Activated CD8-positive, alpha-beta memory T cell treated with anti-CD3 and anti-CD28 coated beads, Interleukin-2, amount 50 U/mL, for 1 hour (primary cell): Measurements from ENCODE around the gene LIME1.

Experiments used
- DNase-seq: peaks from one replicate; pipeline ENCODE4 v3.0.0-alpha.2; 2020; ENCODE audit errors: extremely low read depth

LIME1 gene

DNA sequence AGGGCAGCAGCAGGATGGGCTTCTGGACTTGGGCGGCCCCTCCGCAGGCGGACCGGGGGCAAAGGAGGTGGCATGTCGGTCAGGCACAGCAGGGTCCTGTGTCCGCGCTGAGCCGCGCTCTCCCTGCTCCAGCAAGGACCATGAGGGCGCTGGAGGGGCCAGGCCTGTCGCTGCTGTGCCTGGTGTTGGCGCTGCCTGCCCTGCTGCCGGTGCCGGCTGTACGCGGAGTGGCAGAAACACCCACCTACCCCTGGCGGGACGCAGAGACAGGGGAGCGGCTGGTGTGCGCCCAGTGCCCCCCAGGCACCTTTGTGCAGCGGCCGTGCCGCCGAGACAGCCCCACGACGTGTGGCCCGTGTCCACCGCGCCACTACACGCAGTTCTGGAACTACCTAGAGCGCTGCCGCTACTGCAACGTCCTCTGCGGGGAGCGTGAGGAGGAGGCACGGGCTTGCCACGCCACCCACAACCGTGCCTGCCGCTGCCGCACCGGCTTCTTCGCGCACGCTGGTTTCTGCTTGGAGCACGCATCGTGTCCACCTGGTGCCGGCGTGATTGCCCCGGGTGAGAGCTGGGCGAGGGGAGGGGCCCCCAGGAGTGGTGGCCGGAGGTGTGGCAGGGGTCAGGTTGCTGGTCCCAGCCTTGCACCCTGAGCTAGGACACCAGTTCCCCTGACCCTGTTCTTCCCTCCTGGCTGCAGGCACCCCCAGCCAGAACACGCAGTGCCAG lies 39.7 kb upstream of the LIME1 start, which contains the start of gene TNFRSF6B:
Gene TNFRSF6B (plus strand): TSS at position 25 of the 729 bp plus-strand sequence. CDS start 116 bp downstream, at position 141.
- no peak for DNase-seq

GRCh38 chr20:63697357-63697867 lies 39.1 kb upstream of the LIME1 start:
- no peak for DNase-seq

DNA sequence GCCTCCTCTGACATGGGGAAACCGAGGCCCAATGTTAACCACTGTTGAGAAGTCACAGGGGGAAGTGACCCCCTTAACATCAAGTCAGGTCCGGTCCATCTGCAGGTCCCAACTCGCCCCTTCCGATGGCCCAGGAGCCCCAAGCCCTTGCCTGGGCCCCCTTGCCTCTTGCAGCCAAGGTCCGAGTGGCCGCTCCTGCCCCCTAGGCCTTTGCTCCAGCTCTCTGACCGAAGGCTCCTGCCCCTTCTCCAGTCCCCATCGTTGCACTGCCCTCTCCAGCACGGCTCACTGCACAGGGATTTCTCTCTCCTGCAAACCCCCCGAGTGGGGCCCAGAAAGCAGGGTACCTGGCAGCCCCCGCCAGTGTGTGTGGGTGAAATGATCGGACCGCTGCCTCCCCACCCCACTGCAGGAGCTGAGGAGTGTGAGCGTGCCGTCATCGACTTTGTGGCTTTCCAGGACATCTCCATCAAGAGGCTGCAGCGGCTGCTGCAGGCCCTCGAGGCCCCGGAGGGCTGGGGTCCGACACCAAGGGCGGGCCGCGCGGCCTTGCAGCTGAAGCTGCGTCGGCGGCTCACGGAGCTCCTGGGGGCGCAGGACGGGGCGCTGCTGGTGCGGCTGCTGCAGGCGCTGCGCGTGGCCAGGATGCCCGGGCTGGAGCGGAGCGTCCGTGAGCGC lies 38.5 kb upstream of the LIME1 start:
- no peak for DNase-seq

DNA sequence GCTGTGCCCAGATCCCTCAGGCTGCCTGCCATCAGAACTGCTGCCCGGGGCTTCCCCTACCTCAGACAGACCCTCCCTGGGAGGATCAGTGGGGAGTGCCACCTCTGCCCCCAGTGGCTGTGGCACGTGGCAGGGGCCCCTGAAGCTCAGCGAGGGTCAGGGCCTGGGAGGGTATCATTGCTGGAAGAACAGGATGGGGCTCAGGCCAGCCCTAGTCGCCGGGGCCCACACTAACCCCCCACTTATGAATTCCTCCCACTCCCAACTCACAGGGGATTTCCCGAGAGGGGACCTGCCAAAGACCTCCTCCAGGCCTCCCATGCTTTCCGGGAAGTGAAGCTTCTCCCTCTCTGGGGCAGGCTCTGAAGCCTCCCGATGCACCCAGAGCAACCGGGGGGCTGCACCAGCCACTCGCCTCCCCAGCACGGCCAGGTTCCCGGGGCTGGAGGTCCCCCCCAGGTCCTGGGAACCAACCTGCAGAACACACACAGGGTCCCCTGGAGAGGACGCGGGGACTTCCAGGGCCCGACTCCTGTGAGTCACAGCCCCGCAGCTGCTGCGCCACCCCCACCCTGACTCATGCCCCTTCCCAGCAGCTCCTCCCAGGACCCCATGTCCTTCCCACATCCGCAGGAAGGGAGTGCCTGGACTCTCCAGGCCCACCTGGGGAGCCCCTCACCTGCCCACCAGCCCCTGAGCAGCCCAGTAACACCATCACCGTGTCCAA lies 37.6 kb upstream of the LIME1 start:
- DNase-seq, result no peak

- DNase-seq, result no peak
Observed at GRCh38 chr20:63699466-63700198, 36.8 kb upstream of the LIME1 start.

DNA sequence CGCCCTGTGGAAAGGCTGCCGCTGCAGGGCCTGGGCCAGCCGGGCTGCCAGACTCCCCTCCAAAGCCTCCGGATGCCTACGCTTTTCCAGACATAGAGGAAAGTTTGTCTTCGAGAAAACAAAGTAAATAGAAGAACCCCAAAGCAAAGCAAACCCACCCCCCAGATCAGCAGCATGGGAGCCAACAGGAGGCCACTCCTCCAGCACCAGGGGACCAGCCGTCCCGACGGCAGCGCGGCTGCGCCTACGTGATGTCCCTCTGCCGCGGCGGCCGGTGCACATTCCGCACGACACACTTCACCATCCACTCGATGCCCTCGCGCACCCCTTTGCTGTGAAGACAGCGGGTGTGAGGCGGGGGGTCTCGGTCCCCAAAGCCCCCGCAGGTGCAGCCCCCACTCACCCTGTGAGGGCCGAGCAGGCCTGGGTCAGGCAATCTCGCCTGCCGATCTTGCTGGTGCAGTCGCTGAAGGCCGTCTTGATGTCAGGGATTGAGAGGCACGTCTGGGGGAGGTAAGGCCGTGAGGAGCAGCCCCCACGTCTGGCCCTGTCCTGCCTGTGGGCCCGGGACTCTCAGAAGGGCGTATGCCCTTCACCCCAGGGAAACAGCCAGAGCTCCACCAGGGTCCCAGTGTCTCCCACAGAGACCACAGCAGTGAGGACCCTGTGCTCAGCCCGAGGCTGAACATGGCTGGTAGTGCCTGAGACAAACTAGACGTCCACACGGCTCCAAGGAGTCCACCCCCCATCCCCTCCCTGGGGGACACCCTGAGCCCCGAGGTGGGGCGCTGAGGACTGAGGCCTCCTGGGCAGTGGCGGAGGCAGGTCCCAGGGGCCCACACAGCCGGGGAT lies 36.0 kb upstream of the LIME1 start:
- DNase-seq, result no peak

- no peak for DNase-seq
Observed at GRCh38 chr20:63701051-63701328, 35.5 kb upstream of the LIME1 start.

- DNase-seq, result no peak
Observed at GRCh38 chr20:63701329-63702035, 35.0 kb upstream of the LIME1 start.

DNA sequence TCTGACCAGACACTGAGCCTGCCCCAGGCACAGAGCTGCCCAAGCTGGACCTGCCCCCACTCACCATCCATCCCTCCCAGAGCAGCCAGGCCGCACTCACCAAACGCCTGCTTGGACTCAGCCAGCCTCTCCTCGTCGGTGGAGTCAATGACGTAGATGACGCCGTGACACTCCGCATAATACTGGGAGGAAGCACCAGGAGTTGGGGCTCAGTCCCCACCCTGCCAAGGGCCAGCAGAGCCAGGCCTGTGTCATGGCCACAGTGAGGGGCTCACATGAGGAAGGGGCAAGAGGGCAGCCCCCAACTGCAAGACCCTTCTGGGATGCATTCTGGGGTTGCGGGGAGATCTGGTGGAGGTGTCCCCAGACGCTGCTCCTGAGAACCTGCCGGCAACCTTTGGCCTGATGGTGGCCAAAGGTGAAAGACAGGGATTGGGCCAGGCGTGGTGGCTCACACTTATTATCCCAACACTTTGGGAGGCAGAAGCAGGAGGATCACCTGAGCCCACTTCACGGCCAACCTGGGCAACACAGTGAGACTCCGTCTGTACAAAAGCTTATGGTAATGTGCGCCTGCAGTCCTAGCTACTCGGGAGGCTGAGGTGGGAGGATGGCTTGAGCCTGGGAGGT lies 34.3 kb upstream of the LIME1 start:
- no peak for DNase-seq

DNA sequence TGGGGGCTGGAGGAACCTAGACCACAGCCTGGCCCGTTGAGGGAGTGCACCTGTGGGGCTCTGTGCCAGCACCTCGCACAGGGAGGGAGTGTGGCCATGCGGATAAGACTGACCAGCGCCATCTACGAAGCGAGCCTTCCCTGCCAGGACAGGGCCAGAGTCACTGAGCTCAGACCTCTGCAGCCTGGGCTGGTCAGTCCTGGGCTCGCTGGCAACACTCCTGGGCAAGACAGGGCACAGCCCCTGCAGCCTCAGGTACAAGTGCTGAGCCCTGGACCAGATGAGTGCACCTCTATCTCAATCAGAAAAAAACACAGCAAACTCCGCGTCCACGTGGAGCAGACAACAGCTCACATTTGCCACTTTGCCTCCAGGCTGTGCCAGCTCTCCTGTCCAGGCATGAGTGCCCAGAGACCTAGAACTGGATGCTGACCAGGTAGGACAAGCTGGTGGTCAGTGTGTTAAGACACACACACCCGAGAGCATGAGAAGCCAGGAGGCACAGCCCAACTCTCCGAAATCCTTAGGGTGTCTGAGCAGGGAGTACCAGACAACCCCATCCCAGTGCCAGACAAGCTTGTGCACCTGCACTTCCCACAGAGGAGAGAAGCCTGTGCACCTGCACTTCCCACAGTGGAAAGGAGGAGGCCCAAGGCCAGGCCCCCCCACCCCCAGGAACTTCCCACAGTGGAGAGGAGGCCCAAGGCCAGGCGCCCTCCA lies 33.6 kb upstream of the LIME1 start:
- no peak for DNase-seq

DNA sequence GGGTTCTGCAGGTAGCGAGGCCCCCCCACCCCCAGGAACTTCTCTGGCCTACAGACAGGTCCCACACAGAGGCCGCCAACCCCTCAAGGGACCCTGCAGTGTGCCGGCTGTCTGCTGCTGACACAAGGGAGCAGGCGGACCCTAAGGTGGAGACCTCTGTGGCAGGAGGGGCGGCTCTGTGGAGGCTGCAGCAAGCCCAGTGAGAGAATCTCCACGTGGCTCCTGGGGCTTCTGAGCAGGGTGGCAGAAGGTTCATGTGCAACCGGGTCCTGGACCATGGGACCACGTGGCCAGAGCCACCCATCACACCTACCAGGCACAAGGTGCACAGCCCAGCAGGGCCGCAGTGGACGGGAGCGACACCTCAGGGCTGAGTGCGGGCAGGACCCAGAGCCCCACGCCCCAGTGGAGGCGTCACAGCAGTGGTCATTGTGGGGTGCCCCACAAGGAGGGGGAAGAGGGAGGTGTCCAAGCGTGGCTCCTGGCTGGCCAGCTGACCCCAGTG lies 32.9 kb upstream of the LIME1 start:
- no peak for DNase-seq

- no peak for DNase-seq
Observed at GRCh38 chr20:63703976-63704748, 32.3 kb upstream of the LIME1 start.

- DNase-seq, result no peak
Observed at GRCh38 chr20:63704749-63705117, 31.7 kb upstream of the LIME1 start.

DNA sequence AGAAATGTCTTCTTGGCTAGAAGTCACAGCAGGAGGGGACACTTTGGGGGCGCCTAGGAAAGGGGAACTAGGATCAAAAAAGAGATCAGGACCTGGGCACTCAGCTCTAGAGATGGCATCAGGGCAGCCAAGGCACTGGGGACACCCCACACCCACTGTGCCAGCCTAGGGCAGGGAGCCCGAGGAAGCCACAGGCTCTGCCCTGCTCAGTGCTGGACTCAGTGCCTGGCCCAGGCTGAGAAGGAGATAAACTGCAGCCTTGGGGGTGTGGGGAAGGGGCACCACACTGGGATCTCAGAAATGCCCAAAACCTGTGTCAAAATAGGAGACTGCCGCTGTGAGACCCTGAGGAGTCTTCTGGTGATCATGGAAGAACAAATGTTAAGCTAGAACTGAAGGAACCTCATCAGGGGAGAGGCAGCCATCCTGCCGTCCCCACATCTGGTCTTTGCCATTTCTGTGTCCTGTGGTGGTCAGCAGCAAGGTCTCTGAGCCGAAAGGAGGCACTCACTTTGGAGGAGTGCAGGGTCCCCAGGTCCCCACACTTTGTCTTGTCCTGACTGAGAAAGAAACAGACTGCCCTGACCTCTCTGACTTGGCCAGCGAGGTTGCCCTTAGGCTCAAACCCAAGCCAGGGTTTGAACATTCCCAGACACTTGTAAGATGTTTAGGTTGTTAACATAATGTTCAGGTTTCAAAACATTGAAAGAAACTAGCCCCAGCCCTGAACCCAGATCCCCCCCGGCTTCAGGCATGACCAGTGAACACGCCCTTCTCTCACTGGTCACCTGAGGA lies 31.0 kb upstream of the LIME1 start:
- DNase-seq, result no peak

GRCh38 chr20:63706027-63706695 lies 30.3 kb upstream of the LIME1 start:
- no peak for DNase-seq

GRCh38 chr20:63706852-63707557 lies 29.5 kb upstream of the LIME1 start:
- no peak for DNase-seq
